Vagina (tissue), 2 donors: ENCODE measurements around the gene NPC2. TPM values are rescaled to one million over a fixed set of nuclear protein-coding genes. Genes with fewer than 3 reads are reported as not detected.

ENCODE experiments used
- DNase-seq, 2 donors: peaks; one replicate each; pipeline ENCODE4 v3.0.0-alpha.2; 2017; ENCODE audit errors: extremely low spot score in 2 of 2
- H3K27ac ChIP-seq: fragments of 200-600 bp; sonication (generic); one replicate; pipeline ENCODE4 v1.5.1; 2019
- H3K27me3 ChIP-seq: fragments of 200-600 bp; sonication (generic); one replicate; pipeline ENCODE4 v1.5.1; 2019
- H3K36me3 ChIP-seq, 2 donors: fragments of 200-600 bp; sonication (generic); one replicate each; pipeline ENCODE4 v1.5.1; 2017 to 2019
- H3K4me1 ChIP-seq: fragments of 200-600 bp; sonication (generic); one replicate; pipeline ENCODE4 v1.5.1; 2019
- H3K4me3 ChIP-seq, 2 donors: fragments of 200-600 bp; sonication (generic); 1 replicate in 1 of 2; 2 replicates in 1 of 2; pipeline ENCODE4 v1.5.1; 2016 to 2019
- H3K9me3 ChIP-seq: fragments of 200-600 bp; sonication (generic); one replicate; pipeline ENCODE4 v1.5.1; 2019
- POLR2A ChIP-seq, 2 donors: fragments of 450-650 bp; IDR thresholded peaks; one replicate each; pipeline ENCODE4 v1.6.1; 2017; ENCODE audit warnings: antibody characterized with exemption in 2 of 2, mild to moderate bottlenecking in 2 of 2, moderate library complexity in 2 of 2
- POLR2AphosphoS5 ChIP-seq, 2 donors: sonication (generic); formaldehyde crosslinking; IDR thresholded peaks; one replicate each; pipeline ENCODE4 v1.9.0; 2017; ENCODE audit warnings: antibody characterized with exemption in 2 of 2, mild to moderate bottlenecking in 2 of 2, low read depth in 1 of 2; ENCODE audit not compliant: insufficient read depth in 1 of 2
- intact Hi-C: fragments of 100-400 bp; cut with DNase I; formaldehyde crosslinking; loops from one replicate; pipeline ENCODE4 v1.15.1; 2023
- total RNA-seq: library from RNA; depleted of rRNA; stranded (reverse); fragments of >200 nt; gene quantifications from one replicate; pipeline ENCODE4 v1.2.3, GENCODE V29; 2016
- TF ChIP-seq, protein P1 (sequence below), 3 experiments: fragments of 450-650 bp in 2 of 3; fragments of 200-600 bp in 1 of 3; sonication (generic) in 1 of 3; IDR thresholded peaks; one replicate each; pipeline ENCODE4 v1.5.1; 2017 to 2019; ENCODE audit warnings: antibody characterized with exemption in 3 of 3, mild to moderate bottlenecking in 2 of 3, moderate library complexity in 2 of 3

The NPC2 gene
- total RNA-seq, 1 donor from 2014 or later, result 165 TPM

DNA sequence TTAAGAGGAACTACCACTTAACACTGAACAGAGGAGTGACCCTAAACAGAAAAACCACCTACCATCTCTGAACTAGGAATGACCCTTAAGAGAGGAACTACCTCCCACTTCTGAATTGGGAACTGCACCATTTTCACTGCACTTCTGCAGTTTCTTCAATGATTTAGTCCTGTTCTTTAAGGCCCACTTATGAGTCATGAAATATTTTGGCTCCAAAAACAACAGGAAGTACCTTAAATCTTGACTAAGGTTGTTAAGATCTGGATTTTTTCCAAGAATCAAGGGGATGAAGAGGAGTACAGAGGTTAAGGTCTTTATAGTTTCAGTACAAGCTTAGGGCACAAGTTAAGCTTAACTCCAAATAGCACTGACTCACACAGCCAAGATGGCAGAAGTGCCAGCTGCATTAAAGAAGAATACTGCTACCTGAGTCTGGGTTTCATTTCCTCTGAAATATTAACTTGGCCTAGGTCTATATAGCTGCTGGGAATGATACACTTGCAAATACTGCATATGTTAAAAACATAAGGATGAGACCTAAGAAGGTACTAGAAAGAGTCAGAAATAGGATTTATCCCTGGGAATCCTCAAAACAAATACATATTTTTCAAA, 4.2 kb downstream of the NPC2 start:
- H3K27ac ChIP-seq, result no peak overlapping the region
- DNase-seq, result no peak
- TF ChIP-seq, protein P1, sequence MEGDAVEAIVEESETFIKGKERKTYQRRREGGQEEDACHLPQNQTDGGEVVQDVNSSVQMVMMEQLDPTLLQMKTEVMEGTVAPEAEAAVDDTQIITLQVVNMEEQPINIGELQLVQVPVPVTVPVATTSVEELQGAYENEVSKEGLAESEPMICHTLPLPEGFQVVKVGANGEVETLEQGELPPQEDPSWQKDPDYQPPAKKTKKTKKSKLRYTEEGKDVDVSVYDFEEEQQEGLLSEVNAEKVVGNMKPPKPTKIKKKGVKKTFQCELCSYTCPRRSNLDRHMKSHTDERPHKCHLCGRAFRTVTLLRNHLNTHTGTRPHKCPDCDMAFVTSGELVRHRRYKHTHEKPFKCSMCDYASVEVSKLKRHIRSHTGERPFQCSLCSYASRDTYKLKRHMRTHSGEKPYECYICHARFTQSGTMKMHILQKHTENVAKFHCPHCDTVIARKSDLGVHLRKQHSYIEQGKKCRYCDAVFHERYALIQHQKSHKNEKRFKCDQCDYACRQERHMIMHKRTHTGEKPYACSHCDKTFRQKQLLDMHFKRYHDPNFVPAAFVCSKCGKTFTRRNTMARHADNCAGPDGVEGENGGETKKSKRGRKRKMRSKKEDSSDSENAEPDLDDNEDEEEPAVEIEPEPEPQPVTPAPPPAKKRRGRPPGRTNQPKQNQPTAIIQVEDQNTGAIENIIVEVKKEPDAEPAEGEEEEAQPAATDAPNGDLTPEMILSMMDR (IDR thresholded peaks at IDR 0.05), result no peak
- no peak for TF ChIP-seq POLR2AphosphoS5 (IDR thresholded peaks at IDR 0.05; ENCODE audit: insufficient read depth in 1 of 2, low read depth in 1 of 2)
- TF ChIP-seq POLR2A (IDR thresholded peaks at IDR 0.05), result no peak
- no peaks in the 10 kb centered on the region for H3K9me3 ChIP-seq
- H3K4me3 ChIP-seq, result no peak overlapping the region
- H3K27me3 ChIP-seq, result no peaks in the 10 kb centered on the region
- intact Hi-C loops, result no loop called here
- peaks cover 30% of the 10 kb centered on the region for H3K4me1 ChIP-seq
- H3K36me3 ChIP-seq, result peaks cover 0 to 22% of the 10 kb centered on the region in 2 donors

GRCh38 chr14:74486164-74486563, 6.9 kb downstream of the NPC2 start:
- Histone ChIP-seq H3K27ac (no peak overlapping the region), H3K36me3 (peaks cover 0 to 48% of the 10 kb centered on the region in 2 donors), H3K27me3 (no peaks in the 10 kb centered on the region), H3K4me1 (peaks cover 17% of the 10 kb centered on the region), H3K4me3 (no peak overlapping the region), H3K9me3 (no peaks in the 10 kb centered on the region)
- DNase-seq, result no peak
- intact Hi-C loops, result no loop called here
- TF ChIP-seq POLR2AphosphoS5 (IDR thresholded peaks at IDR 0.05; ENCODE audit: insufficient read depth in 1 of 2, low read depth in 1 of 2) (no peak), POLR2A (IDR thresholded peaks at IDR 0.05) (no peak)
- TF ChIP-seq, protein P1 (IDR thresholded peaks at IDR 0.05), result no peak

DNA sequence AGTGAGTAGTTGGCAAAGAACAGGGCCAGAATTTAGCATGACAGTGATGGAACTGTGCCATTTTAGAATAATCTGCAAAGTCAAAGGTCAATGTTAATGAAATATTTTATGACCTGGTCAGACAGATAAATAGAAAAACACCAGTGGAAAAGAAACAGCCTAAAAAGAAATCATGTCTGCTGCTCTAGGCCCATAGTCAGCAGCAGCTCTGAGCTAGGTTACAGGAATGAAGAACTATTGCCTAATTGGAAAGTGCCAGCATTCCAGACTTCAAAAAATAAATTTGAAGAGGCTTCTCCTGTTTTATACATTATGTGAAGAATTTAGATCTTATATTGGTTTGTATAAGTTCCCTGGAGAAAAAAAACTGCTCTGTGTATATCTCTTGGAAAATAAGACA, 9.8 kb downstream of the NPC2 start:
- intact Hi-C loops, result no loop called here
- TF ChIP-seq POLR2A (IDR thresholded peaks at IDR 0.05) (no peak), POLR2AphosphoS5 (IDR thresholded peaks at IDR 0.05; ENCODE audit: insufficient read depth in 1 of 2, low read depth in 1 of 2) (no peak)
- TF ChIP-seq, protein P1 (IDR thresholded peaks at IDR 0.05), result no peak
- H3K27ac ChIP-seq, result no peak overlapping the region
- H3K27me3 ChIP-seq, result no peaks in the 10 kb centered on the region
- no peaks in the 10 kb centered on the region for H3K4me1 ChIP-seq
- DNase-seq, result no peak
- H3K36me3 ChIP-seq, result peaks cover 0 to 70% of the 10 kb centered on the region in 2 donors
- no peaks in the 10 kb centered on the region for H3K9me3 ChIP-seq
- H3K4me3 ChIP-seq, result no peak overlapping the region

DNA sequence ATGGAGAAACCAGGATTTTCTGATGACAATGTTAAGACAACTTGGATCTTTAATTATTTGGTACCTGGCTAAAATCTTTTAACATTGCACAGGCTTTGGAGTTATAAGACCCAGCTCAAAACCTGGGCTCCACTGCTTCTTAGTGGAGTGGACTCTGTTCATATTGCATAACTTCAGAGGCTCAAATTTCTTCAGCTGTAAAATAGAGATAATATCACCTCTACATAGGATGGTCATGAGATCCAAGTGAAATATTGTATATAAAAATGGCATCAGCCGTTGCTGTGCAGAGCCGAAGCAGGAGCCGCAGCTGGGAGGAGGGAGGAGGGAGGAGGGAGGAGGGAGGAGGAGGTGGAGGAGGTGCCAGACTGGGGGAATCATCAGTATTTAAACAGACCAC, 10.5 kb downstream of the NPC2 start:
- Histone ChIP-seq H3K4me1 (no peaks in the 10 kb centered on the region), H3K4me3 (no peak overlapping the region), H3K36me3 (peaks cover 0 to 70% of the 10 kb centered on the region in 2 donors), H3K9me3 (no peaks in the 10 kb centered on the region), H3K27ac (no peak overlapping the region), H3K27me3 (no peaks in the 10 kb centered on the region)
- intact Hi-C loops, result no loop called here
- no peak for DNase-seq
- TF ChIP-seq, protein P1 (IDR thresholded peaks at IDR 0.05), result no peak
- TF ChIP-seq POLR2A (IDR thresholded peaks at IDR 0.05), result no peak
- TF ChIP-seq POLR2AphosphoS5 (IDR thresholded peaks at IDR 0.05; ENCODE audit: insufficient read depth in 1 of 2, low read depth in 1 of 2), result no peak

GRCh38 chr14:74480046-74480445, 13.1 kb downstream of the NPC2 start:
- intact Hi-C loops, result no loop called here
- Histone ChIP-seq H3K36me3 (peaks cover 0 to 64% of the 10 kb centered on the region in 2 donors), H3K4me3 (no peak overlapping the region), H3K27me3 (no peaks in the 10 kb centered on the region), H3K4me1 (no peaks in the 10 kb centered on the region), H3K27ac (no peak overlapping the region), H3K9me3 (no peaks in the 10 kb centered on the region)
- no peak for DNase-seq
- TF ChIP-seq, protein P1 (IDR thresholded peaks at IDR 0.05), result no peak
- TF ChIP-seq POLR2A (IDR thresholded peaks at IDR 0.05) (no peak), POLR2AphosphoS5 (IDR thresholded peaks at IDR 0.05; ENCODE audit: insufficient read depth in 1 of 2, low read depth in 1 of 2) (no peak)
